ENCODE data around the gene HS1BP3.
A peak's percentile ranks its signal among the peaks of the same experiment; 100 is the strongest.

Gene HS1BP3

GRCh38 chr2:20662308-20662937 lies 11.5 kb upstream of the HS1BP3 start:
- DNase-seq = no peak

- DNase-seq = peak; percentile 50
Measured at GRCh38 chr2:20661421-20662307, 10.8 kb upstream of the HS1BP3 start.

GRCh38 chr2:20660506-20661420 lies 9.9 kb upstream of the HS1BP3 start:
- no peak for DNase-seq

- no peak for DNase-seq
Measured at GRCh38 chr2:20657522-20658235, 6.8 kb upstream of the HS1BP3 start.

GRCh38 chr2:20656561-20656960 lies 5.7 kb upstream of the HS1BP3 start:
- DNase-seq = no peak

- no peak for DNase-seq
Measured at GRCh38 chr2:20654535-20654813, 3.6 kb upstream of the HS1BP3 start.

- no peak for DNase-seq
Measured at GRCh38 chr2:20653695-20654534, 3.0 kb upstream of the HS1BP3 start.

- DNase-seq = no peak
Measured at GRCh38 chr2:20652673-20653575, 2.0 kb upstream of the HS1BP3 start.

GRCh38 chr2:20652141-20652540 lies 1.2 kb upstream of the HS1BP3 start:
- no peak for DNase-seq

GRCh38 chr2:20651731-20652099 lies 817 bp upstream of the HS1BP3 start:
- no peak for DNase-seq

GRCh38 chr2:20650393-20650876 lies 463 bp downstream of the HS1BP3 start:
- DNase-seq = peak; percentile 19

GRCh38 chr2:20649976-20650375 lies 922 bp downstream of the HS1BP3 start:
- no peak for DNase-seq

- DNase-seq = no peak
Measured at GRCh38 chr2:20649576-20649975, 1.3 kb downstream of the HS1BP3 start.

GRCh38 chr2:20648831-20649230 lies 2.1 kb downstream of the HS1BP3 start:
- DNase-seq = no peak

GRCh38 chr2:20648206-20648605 lies 2.7 kb downstream of the HS1BP3 start:
- DNase-seq = no peak

GRCh38 chr2:20647738-20648137 lies 3.2 kb downstream of the HS1BP3 start:
- DNase-seq = no peak

GRCh38 chr2:20647211-20647610 lies 3.7 kb downstream of the HS1BP3 start:
- DNase-seq = no peak

- no peak for DNase-seq
Measured at GRCh38 chr2:20646446-20646845, 4.5 kb downstream of the HS1BP3 start.

GRCh38 chr2:20645761-20646160 lies 5.1 kb downstream of the HS1BP3 start:
- DNase-seq = no peak

GRCh38 chr2:20645301-20645701 lies 5.6 kb downstream of the HS1BP3 start:
- DNase-seq = no peak

GRCh38 chr2:20643826-20644225 lies 7.1 kb downstream of the HS1BP3 start:
- no peak for DNase-seq
